Measurements from ENCODE around the gene FJX1. TPM values are rescaled to one million over a fixed set of nuclear protein-coding genes. Genes with fewer than 3 reads are reported as not detected.

The FJX1 gene
- total and polyA plus RNA-seq, 5 experiments from 2014 or later = 0.15 TPM; not detected in 4

DNA sequence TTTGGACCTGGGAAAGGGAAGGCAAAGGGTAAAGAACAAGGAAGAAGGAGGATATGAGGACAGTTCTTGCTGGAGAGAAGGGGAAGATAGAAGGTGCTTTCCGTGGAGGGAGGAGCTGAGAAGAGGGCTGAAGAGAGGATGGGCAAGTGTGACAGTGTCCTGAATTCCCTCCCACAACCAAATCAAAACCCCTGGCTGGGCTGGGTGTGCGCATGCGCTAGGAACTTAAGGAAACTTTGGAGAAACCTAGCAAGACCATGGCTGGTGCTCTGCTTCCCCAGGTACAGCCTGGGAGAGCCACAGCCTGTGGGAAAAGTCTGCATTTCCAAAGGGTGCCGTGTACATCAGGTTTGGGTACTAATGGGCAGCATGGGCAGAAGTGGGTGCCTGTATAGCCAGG is 29.0 kb upstream of the FJX1 start:
- Mint-ChIP-seq H3K27me3 (peaks cover 15 to 49% (median 40%) of the 10 kb centered on the region in 5 donors), H3K36me3 (no peaks in the 10 kb centered on the region), H3K4me3 (peak overlapping the region in 1 of 10 donors; percentile 22), H3K9me3 (no peaks in the 10 kb centered on the region), H3K4me1 (no peaks in the 10 kb centered on the region), H3K27ac (no peak overlapping the region)
- ATAC-seq (no peak), DNase-seq (no peak)
- POLR2A ChIA-PET = no interaction called here

DNA sequence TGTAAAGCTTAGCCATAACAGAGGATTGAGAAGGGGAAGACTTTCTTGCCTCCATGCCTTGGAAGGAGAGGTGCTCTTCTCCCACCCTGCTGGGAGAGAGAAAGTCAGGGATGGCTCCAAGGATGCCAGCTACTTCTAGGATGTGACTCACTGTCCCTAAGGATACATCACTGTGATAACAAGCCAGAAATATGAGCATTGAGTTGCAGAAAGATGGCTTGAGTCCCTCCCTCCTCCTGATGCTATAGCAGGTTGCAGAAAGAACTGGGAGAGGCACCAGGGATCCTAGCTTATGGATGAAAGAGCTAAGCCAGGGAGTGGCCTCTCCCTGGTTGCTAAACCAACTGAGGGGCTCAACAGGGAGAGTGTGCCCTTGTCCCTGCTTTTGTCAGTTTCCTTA is 27.8 kb upstream of the FJX1 start:
- POLR2A ChIA-PET = no interaction called here
- H3K27ac Mint-ChIP-seq = no peak overlapping the region
- no peaks in the 10 kb centered on the region for H3K36me3 Mint-ChIP-seq
- peaks cover 11 to 45% (median 38%) of the 10 kb centered on the region in 5 donors for H3K27me3 Mint-ChIP-seq
- no peak overlapping the region for H3K4me3 Mint-ChIP-seq
- no peak for DNase-seq
- no peaks in the 10 kb centered on the region for H3K4me1 Mint-ChIP-seq
- H3K9me3 Mint-ChIP-seq = no peaks in the 10 kb centered on the region
- no peak for ATAC-seq

DNA sequence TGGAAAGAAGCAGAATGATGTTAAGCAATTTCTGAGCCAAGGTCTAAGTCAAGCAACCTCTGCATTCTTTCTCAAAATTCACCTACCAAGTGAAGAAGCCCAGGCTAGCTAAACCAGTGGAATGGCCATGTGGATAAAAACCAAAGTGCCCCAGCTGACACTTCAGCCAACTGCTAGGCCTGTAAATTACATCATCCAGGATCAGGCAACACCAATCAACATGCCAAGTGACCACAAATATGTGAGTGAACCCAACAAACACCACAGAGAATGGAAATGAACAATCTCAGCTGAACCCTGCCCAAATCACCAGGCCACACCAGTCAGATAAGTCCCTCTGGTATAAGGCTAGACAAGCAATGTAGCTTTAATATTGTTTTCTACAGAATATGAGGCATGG is 25.1 kb upstream of the FJX1 start:
- POLR2A ChIA-PET = no interaction called here

DNA sequence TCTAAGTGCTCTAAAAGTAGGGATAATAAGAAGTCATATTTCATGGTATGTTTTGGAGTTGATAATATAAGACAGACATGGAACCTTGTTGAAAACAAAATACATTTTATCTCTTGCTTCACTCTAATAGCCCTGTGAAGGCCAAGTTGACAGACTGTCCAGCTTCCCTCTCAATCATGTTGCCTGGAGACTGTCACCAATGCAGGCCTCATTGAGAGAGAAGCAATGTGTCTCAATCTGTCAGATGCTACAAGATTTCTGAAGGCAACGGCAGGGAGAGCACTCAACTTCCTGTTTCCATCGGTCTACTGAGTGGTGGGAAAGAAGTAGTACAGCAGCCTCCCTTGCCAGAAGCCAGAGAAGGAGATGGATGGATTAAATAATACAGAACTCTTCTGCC is 23.6 kb upstream of the FJX1 start:
- POLR2A ChIA-PET = no interaction called here
- DNase-seq (no peak), ATAC-seq (no peak)
- Mint-ChIP-seq H3K36me3 (no peaks in the 10 kb centered on the region), H3K4me1 (no peaks in the 10 kb centered on the region), H3K27ac (no peak overlapping the region), H3K9me3 (no peaks in the 10 kb centered on the region), H3K27me3 (peaks cover 16 to 46% (median 32%) of the 10 kb centered on the region in 5 donors), H3K4me3 (no peak overlapping the region)

More for the DNA sequence above, 25.1 kb upstream of the FJX1 start:
- no peaks in the 10 kb centered on the region for H3K4me1 Mint-ChIP-seq
- H3K4me3 Mint-ChIP-seq = no peak overlapping the region
- peaks cover 11 to 46% (median 35%) of the 10 kb centered on the region in 5 donors for H3K27me3 Mint-ChIP-seq
- ATAC-seq (no peak), DNase-seq (no peak)
- H3K36me3 Mint-ChIP-seq = no peaks in the 10 kb centered on the region
- H3K27ac Mint-ChIP-seq = no peak overlapping the region
- no peaks in the 10 kb centered on the region for H3K9me3 Mint-ChIP-seq

DNA sequence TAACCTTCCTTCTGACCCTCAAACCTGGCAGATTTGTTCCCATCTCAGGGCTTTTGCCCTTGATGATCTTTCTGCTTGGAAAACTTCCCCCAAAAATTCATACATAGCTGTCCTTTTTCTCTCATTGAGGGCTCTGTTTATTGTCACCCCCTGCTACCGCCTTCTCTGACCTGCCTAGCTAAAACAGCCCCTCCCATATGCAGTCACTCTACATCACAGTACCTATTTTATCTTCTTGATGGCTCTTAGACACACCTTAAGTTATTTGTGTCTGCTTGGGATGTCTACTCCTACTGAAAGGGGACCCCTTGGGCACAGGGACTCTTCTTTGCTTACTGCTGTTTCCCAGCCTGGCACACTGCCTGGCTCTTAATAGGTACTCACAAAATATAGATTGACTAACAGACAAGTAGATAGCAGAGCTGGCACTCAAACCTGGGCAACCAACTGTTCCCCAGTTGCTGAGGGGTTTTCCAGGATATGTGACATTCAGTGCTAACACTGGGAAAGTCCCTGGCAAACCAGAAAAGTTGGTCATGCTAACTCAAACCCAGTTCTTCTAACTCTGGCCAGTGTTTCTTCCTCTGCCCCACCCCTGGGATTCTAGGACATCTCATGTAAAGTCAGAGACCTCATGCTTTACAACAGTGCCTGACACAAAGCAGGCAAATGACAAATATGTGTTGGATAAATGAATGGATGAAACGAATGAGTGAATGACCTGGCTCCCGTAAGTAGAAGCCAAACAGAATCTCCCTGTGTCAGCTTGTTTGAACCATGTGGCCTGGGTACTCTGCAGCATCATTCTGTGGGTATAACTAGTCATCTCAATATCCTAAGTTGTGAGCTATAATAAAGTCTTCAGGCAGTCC is 19.8 kb upstream of the FJX1 start:
- no peak for DNase-seq
- H3K4me3 Mint-ChIP-seq = no peak overlapping the region
- no peaks in the 10 kb centered on the region for H3K4me1 Mint-ChIP-seq
- H3K27ac Mint-ChIP-seq = no peak overlapping the region
- no peak for ATAC-seq
- H3K27me3 Mint-ChIP-seq = peaks cover 21 to 72% (median 39%) of the 10 kb centered on the region in 5 donors
- no peaks in the 10 kb centered on the region for H3K9me3 Mint-ChIP-seq
- H3K36me3 Mint-ChIP-seq = no peaks in the 10 kb centered on the region
- POLR2A ChIA-PET = no interaction called here

DNA sequence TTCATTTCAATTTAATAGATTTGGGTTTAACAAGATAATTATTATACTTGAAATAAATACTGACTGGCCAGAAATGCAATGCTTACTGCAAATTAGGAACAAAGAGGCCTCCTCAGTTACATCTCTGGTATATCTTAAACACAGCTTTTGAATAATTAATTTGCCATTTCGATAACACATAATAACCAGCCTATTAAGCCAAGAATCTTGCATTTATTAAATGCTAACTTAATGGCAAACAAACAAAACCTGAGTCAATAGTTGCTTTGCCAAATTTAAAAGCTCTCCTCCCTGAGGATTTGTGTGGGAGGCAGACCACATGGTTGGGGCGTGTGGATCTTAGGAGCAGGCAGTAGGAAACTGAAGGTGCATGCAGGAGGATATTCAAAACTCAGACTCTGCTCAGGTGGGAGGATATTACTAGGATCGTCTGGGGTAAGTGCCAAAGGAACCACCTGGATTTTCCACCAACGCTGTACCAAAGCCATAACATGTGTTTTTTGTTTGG is 17.9 kb upstream of the FJX1 start:
- H3K4me3 Mint-ChIP-seq = no peak overlapping the region
- H3K9me3 Mint-ChIP-seq = no peaks in the 10 kb centered on the region
- H3K27ac Mint-ChIP-seq = no peak overlapping the region
- H3K36me3 Mint-ChIP-seq = no peaks in the 10 kb centered on the region
- DNase-seq (no peak), ATAC-seq (no peak)
- H3K27me3 Mint-ChIP-seq = peaks cover 25 to 78% (median 41%) of the 10 kb centered on the region in 5 donors
- H3K4me1 Mint-ChIP-seq = no peaks in the 10 kb centered on the region
- POLR2A ChIA-PET = no interaction called here

DNA sequence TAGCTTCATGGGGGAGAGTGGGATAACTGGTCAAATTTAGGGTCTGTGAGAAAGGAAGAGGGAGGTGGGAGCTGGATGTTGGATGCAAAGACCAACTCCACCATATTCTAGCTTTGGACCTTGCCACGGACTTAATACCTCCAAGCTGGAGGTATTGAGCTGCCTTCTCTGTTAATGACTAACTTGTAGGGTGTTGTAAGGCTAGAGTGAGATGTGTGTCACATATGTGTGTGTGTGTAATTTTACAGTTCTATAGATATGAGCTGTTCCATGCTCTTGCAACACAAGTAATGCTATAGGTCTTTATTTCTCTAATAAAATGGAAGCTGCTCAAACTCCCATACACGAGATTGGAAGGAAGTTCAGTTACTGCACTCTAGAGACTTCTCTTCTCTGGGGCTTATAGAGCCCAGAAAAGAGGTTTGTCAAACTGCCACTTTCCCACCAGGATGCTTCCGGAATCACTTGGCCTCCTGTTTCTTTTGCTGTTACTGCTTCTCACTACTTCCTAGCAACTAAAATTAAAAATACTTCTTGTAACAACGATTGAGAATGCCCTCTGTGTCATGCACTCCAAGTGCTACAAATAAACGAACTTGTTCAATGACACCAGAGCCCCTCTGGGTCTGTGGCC is 16.0 kb upstream of the FJX1 start:
- H3K9me3 Mint-ChIP-seq = no peaks in the 10 kb centered on the region
- DNase-seq = no peak
- H3K4me3 Mint-ChIP-seq = no peak overlapping the region
- H3K27ac Mint-ChIP-seq = peak overlapping the region in 1 of 10 donors; percentile 21
- POLR2A ChIA-PET = no interaction called here
- no peaks in the 10 kb centered on the region for H3K36me3 Mint-ChIP-seq
- peaks cover 23 to 79% (median 35%) of the 10 kb centered on the region in 5 donors for H3K27me3 Mint-ChIP-seq
- no peak for ATAC-seq
- H3K4me1 Mint-ChIP-seq = no peaks in the 10 kb centered on the region

DNA sequence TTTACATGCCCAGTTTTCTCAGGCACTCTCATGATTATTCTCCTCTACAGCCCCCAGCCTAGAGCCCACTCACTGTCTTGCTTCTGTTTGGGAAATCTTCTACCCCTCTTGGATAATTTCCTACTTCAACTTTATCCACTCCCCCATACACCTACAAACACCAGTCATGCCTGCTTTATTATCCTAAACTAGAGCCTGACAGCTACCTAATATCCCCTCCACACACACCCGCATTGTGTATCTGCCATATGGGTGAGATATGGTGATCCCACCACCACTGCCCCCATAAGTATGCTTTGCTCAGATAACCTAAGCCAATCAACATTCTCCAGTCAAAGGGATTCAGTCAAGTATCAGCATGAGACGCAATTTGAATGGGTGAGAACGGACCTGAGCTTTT is 15.3 kb upstream of the FJX1 start:
- peaks cover 20 to 72% (median 33%) of the 10 kb centered on the region in 5 donors for H3K27me3 Mint-ChIP-seq
- no peak overlapping the region for H3K4me3 Mint-ChIP-seq
- ATAC-seq = no peak
- no peaks in the 10 kb centered on the region for H3K9me3 Mint-ChIP-seq
- peak overlapping the region in 1 of 10 donors; percentile 24 for H3K27ac Mint-ChIP-seq
- DNase-seq = no peak
- no peaks in the 10 kb centered on the region for H3K4me1 Mint-ChIP-seq
- POLR2A ChIA-PET = no interaction called here
- no peaks in the 10 kb centered on the region for H3K36me3 Mint-ChIP-seq

DNA sequence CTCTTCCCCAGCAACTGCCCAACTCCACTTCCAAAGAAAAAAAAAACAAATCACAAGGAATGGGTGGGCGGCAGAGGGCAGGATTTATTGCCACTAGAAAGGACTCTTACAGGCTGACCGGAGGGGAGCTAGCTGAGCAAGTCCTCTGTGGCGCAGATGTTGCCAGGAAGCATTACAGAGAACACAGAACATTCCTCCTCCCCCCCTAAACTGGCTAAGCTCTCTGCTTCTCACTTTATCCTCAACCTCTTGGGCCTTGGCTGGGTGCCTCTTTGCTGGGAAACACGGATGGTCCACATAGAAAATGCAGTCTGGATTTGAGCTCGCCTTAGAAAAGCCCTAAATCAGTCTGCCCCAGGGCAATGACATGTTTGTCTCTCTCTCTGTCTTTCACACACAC is 12.6 kb upstream of the FJX1 start:
- ATAC-seq = no peak
- no peak for DNase-seq

DNA sequence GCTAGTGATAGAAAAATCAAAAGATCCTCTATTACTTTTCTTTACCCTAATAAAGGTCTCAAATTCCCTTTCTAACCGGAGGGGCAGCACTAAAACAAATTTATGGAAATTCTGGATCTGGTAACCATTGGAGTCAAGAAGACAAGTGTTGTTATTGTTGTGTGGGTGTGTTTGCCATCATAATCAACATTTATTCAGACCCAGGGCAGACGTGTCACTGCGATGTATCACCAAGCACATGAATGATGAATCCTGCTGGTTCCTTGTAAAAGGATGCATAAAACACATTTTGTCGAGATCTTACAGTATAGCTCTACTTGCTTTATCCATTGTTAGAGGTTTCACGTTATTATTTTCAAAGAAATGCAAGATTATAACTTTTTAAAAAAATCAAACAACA is 12.1 kb upstream of the FJX1 start:
- no peaks in the 10 kb centered on the region for H3K9me3 Mint-ChIP-seq
- no peaks in the 10 kb centered on the region for H3K4me1 Mint-ChIP-seq
- H3K27me3 Mint-ChIP-seq = peaks cover 15 to 66% (median 28%) of the 10 kb centered on the region in 5 donors
- POLR2A ChIA-PET = no interaction called here
- ATAC-seq (no peak), DNase-seq (no peak)
- no peak overlapping the region for H3K4me3 Mint-ChIP-seq
- no peak overlapping the region for H3K27ac Mint-ChIP-seq
- no peaks in the 10 kb centered on the region for H3K36me3 Mint-ChIP-seq

More for the DNA sequence above, 12.6 kb upstream of the FJX1 start:
- Mint-ChIP-seq H3K4me1 (no peaks in the 10 kb centered on the region), H3K27ac (no peak overlapping the region), H3K4me3 (no peak overlapping the region), H3K36me3 (no peaks in the 10 kb centered on the region), H3K9me3 (no peaks in the 10 kb centered on the region), H3K27me3 (peaks cover 14 to 62% (median 30%) of the 10 kb centered on the region in 5 donors)
- POLR2A ChIA-PET = no interaction called here

DNA sequence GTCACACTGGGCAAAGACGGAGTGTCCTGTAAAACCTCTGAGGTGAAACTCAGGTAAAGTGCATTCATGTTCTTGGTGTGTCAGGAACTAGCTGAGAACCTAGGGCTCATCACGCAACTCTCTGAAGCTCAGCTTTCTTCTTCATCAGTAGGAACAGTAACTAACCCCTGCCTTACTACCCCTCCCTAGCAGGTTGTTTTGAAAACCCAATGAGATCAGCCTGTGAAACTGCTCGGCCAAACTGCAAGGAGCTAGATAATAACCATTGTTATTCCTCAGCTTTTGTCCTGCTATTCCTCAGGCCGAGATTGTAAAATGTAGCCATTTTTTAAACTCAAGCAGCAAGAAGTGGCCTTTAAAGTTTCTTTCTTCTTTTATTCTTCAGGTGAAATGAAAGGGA is 9.8 kb upstream of the FJX1 start:
- Mint-ChIP-seq H3K27ac (no peak overlapping the region), H3K4me3 (no peak overlapping the region), H3K9me3 (no peaks in the 10 kb centered on the region), H3K36me3 (no peaks in the 10 kb centered on the region), H3K27me3 (peaks cover 18 to 71% (median 29%) of the 10 kb centered on the region in 5 donors), H3K4me1 (no peaks in the 10 kb centered on the region)
- POLR2A ChIA-PET = no interaction called here
- DNase-seq (no peak), ATAC-seq (no peak)

DNA sequence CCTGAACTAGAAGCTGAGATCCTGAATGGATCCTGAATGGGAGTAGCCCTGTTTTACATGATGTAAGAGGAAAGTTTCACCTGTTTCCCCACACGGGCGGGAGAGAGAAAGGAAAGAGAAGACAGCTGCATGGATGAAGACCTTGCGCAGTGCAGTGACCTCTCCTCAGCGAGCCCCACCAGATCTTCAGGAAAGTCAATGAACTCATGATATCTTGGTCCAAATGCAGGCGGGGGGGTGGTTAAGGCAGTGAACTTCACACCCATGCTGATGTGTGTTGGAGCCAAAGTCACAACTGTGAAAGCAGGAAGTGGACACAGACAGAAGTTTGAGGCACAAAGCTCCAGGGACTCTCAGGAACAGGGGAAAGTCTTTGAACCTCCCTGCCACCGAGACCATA is 8.6 kb upstream of the FJX1 start:
- Mint-ChIP-seq H3K4me3 (no peak overlapping the region), H3K9me3 (no peaks in the 10 kb centered on the region), H3K4me1 (no peaks in the 10 kb centered on the region), H3K27ac (peak overlapping the region in 1 of 10 donors; percentile 43), H3K36me3 (no peaks in the 10 kb centered on the region), H3K27me3 (peaks cover 18 to 70% (median 30%) of the 10 kb centered on the region in 5 donors)
- POLR2A ChIA-PET = no interaction called here
- DNase-seq (no peak), ATAC-seq (no peak)

DNA sequence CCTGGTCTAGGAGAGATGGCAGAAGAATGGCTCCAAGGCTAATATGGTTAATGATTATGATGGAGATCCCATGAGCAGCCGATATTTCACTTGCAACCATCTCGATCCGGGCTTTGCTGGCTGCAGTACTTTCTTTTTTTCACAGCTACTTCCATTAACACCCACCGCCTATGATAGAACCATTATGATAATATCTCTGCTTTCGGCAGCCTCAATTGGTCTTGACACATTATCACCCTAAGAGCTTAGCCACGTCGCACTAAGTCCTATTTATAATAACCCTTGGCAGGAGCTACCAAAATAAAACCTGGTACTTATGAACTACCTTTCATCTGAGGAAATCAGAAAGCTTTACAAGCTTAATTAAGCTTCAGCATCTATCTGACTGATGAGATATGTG is 7.6 kb upstream of the FJX1 start:
- Mint-ChIP-seq H3K4me1 (no peaks in the 10 kb centered on the region), H3K27me3 (peaks cover 21 to 74% (median 34%) of the 10 kb centered on the region in 5 donors), H3K9me3 (no peaks in the 10 kb centered on the region), H3K4me3 (no peak overlapping the region), H3K36me3 (no peaks in the 10 kb centered on the region), H3K27ac (no peak overlapping the region)
- ATAC-seq = no peak
- DNase-seq = no peak
- POLR2A ChIA-PET = no interaction called here

All from naive thymus-derived CD8-positive, alpha-beta T cell (primary cell).